ENCODE measurements around the gene JUN. TPM values are rescaled to one million over a fixed set of nuclear protein-coding genes. Genes with fewer than 3 reads are reported as not detected.

JUN gene
- polyA plus RNA-seq, 3 donors, result 29.3 to 330 (median 31.3) TPM

- Mint-ChIP-seq H3K27me3 (ENCODE audit: low read depth in 3 of 3) (peaks cover 0 to 4% (median 0%) of the 10 kb centered on the region in 3 donors), H3K4me3 (no peak overlapping the region), H3K36me3 (peaks cover 2 to 3% of the 10 kb centered on the region in 2 donors), H3K9me3 (peaks cover 3 to 24% (median 21%) of the 10 kb centered on the region in 7 donors), H3K4me1 (peaks cover 9% of the 10 kb centered on the region), H3K27ac (no peak overlapping the region)
- Histone ChIP-seq H3K4me2 (replicated peaks; ENCODE audit: extremely low read depth, low read length, poor library complexity, severe bottlenecking) (no peak overlapping the region), H3K27ac (ENCODE audit: low read depth in 1 of 2, low read length in 2 of 2) (no peak overlapping the region), H4K20me1 (ENCODE audit: insufficient read depth, low read length) (no peaks in the 10 kb centered on the region), H3K4me1 (ENCODE audit: control insufficient read depth in 1 of 2, insufficient read depth in 2 of 2, low read length in 2 of 2) (peaks cover 9 to 12% of the 10 kb centered on the region in 2 donors), H3K79me2 (ENCODE audit: insufficient read depth, low read length) (no peaks in the 10 kb centered on the region), H3K9me3 (replicated peaks in 1 of 2; ENCODE audit: control insufficient read depth in 1 of 2, insufficient read depth in 1 of 2, low read length in 2 of 2) (peaks cover 8 to 17% of the 10 kb centered on the region in 2 donors), H3K27me3 (ENCODE audit: control insufficient read depth in 2 of 2, insufficient read depth in 2 of 2, low read length in 2 of 2) (no peaks in the 10 kb centered on the region), H2AFZ (ENCODE audit: insufficient read depth, low read depth, low read length, poor library complexity, severe bottlenecking) (no peak overlapping the region), H3K36me3 (replicated peaks in 1 of 2; ENCODE audit: control insufficient read depth in 1 of 2, insufficient read depth in 2 of 2, low read length in 2 of 2) (no peaks in the 10 kb centered on the region), H3K4me3 (replicated peaks in 1 of 3; ENCODE audit: low read depth in 2 of 3, low read length in 3 of 3) (no peak overlapping the region), H3K9ac (ENCODE audit: insufficient read depth, low read length, poor library complexity, severe bottlenecking) (no peak overlapping the region)
- intact Hi-C loops (cut with micrococcal nuclease), result no loop called here
- no peak for DNase-seq
- TF ChIP-seq CTCF (IDR thresholded peaks at IDR 0.05), result no peak
These were observed 43.5 kb upstream of the JUN start for GRCh38 chr1:58827298-58827697.

- H3K27me3 Mint-ChIP-seq (ENCODE audit: low read depth in 3 of 3), result peaks cover 0 to 4% (median 0%) of the 10 kb centered on the region in 3 donors
- Histone ChIP-seq H3K9me3 (replicated peaks in 1 of 2; ENCODE audit: control insufficient read depth in 1 of 2, insufficient read depth in 1 of 2, low read length in 2 of 2) (peaks cover 8 to 17% of the 10 kb centered on the region in 2 donors), H3K4me2 (replicated peaks; ENCODE audit: extremely low read depth, low read length, poor library complexity, severe bottlenecking) (no peak overlapping the region), H2AFZ (ENCODE audit: insufficient read depth, low read depth, low read length, poor library complexity, severe bottlenecking) (no peak overlapping the region), H3K27ac (ENCODE audit: low read depth in 1 of 2, low read length in 2 of 2) (no peak overlapping the region), H3K27me3 (ENCODE audit: control insufficient read depth in 2 of 2, insufficient read depth in 2 of 2, low read length in 2 of 2) (no peaks in the 10 kb centered on the region), H3K4me3 (replicated peaks in 1 of 3; ENCODE audit: low read depth in 2 of 3, low read length in 3 of 3) (no peak overlapping the region), H4K20me1 (ENCODE audit: insufficient read depth, low read length) (no peaks in the 10 kb centered on the region), H3K9ac (ENCODE audit: insufficient read depth, low read length, poor library complexity, severe bottlenecking) (no peak overlapping the region), H3K36me3 (replicated peaks in 1 of 2; ENCODE audit: control insufficient read depth in 1 of 2, insufficient read depth in 2 of 2, low read length in 2 of 2) (no peaks in the 10 kb centered on the region), H3K79me2 (ENCODE audit: insufficient read depth, low read length) (no peaks in the 10 kb centered on the region), H3K4me1 (ENCODE audit: control insufficient read depth in 1 of 2, insufficient read depth in 2 of 2, low read length in 2 of 2) (peaks cover 15 to 20% of the 10 kb centered on the region in 2 donors)
- no peak overlapping the region for H3K4me3 Mint-ChIP-seq
- no peak for TF ChIP-seq CTCF (IDR thresholded peaks at IDR 0.05)
- peaks cover 3 to 24% (median 21%) of the 10 kb centered on the region in 7 donors for H3K9me3 Mint-ChIP-seq
- no peak for DNase-seq
- peaks cover 18% of the 10 kb centered on the region for H3K4me1 Mint-ChIP-seq
- 56% methylated on average over 3 of the region's 5 CpGs for WGBS (ENCODE audit: insufficient coverage)
- intact Hi-C loops (cut with micrococcal nuclease), result no loop called here
- H3K36me3 Mint-ChIP-seq, result peaks cover 2 to 3% of the 10 kb centered on the region in 2 donors
- H3K27ac Mint-ChIP-seq, result no peak overlapping the region
These were observed 41.0 kb upstream of the JUN start for GRCh38 chr1:58824753-58825389.

Measured in CD14-positive monocyte (primary cell).